SK-N-SH (cell line): Measurements from ENCODE around the gene PCDH18. TPM values are rescaled to one million over a fixed set of nuclear protein-coding genes. Genes with fewer than 3 reads are reported as not detected.

Experiments used
- CTCF ChIA-PET: fragments of 300-600, 350-600 bp; formaldehyde crosslinking; extraction: SDS; loops from one replicate; lab custom pipeline; 2021; lab: Yijun Ruan, JAX
- POLR2A ChIA-PET: fragments of 350-600 bp; sonication (Branson Sonifier 250); formaldehyde crosslinking; extraction: SDS; loops from one replicate; lab custom pipeline; 2020; ENCODE audit warnings: antibody characterized with exemption, inconsistent platforms; lab: Yijun Ruan, JAX
- DNase-seq: peaks from one replicate; pipeline ENCODE4 v3.0.0; 2012
- H2AFZ ChIP-seq: fragments of 200-600 bp; sonication (generic); 2 replicates; pipeline ENCODE4 v1.8.1; 2016; ENCODE audit warnings: antibody characterized with exemption, mild to moderate bottlenecking, low read depth
- H3F3A ChIP-seq: fragments of 200-600 bp; sonication (generic); replicated peaks from 2 replicates; pipeline ENCODE3; 2016; ENCODE audit warnings: antibody characterized with exemption, mild to moderate bottlenecking; ENCODE audit not compliant: insufficient read depth
- H3K27ac ChIP-seq, 2 experiments: fragments of 200-500 bp in 1 of 2; fragments of 200-600 bp in 1 of 2; sonication (Bioruptor generic) in 1 of 2; sonication (generic), shearing (Covaris generic) in 1 of 2; 2 replicates each; pipeline versions ENCODE4 v1.5.1 to v1.6.1; 2014 to 2016; ENCODE audit warnings: low read depth in 2 of 2, inconsistent platforms in 1 of 2, low read length in 1 of 2, mild to moderate bottlenecking in 1 of 2, mixed read lengths in 1 of 2
- H3K27me3 ChIP-seq: fragments of 200-600 bp; sonication (generic), shearing (Covaris generic); 2 replicates; pipeline ENCODE4 v1.6.1; 2016; ENCODE audit warnings: mixed run types; ENCODE audit not compliant: insufficient read depth
- H3K36me3 ChIP-seq, 2 experiments: fragments of 200-500 bp in 1 of 2; fragments of 200-600 bp in 1 of 2; sonication (Bioruptor generic) in 1 of 2; sonication (generic) in 1 of 2; replicated peaks in 1 of 2; 2 replicates each; pipeline versions ENCODE3 to v1.5.1; 2014 to 2016; ENCODE audit warnings: low read length in 1 of 2, mild to moderate bottlenecking in 1 of 2; ENCODE audit not compliant: insufficient read depth in 2 of 2, control insufficient read depth in 1 of 2
- H3K4me1 ChIP-seq, 2 experiments: fragments of 200-500 bp in 1 of 2; fragments of 200-600 bp in 1 of 2; sonication (Bioruptor generic) in 1 of 2; sonication (generic), shearing (Covaris generic) in 1 of 2; 2 replicates each; pipeline versions ENCODE4 v1.5.1 to v1.6.1; 2014 to 2016; ENCODE audit warnings: low read depth in 1 of 2, low read length in 1 of 2, mixed run types in 1 of 2; ENCODE audit not compliant: insufficient read depth in 2 of 2, control insufficient read depth in 1 of 2
- H3K4me2 ChIP-seq: fragments of 200-600 bp; sonication (generic), shearing (Covaris generic); 2 replicates; pipeline ENCODE4 v1.6.1; 2017; ENCODE audit warnings: mixed run types
- H3K4me3 ChIP-seq, 2 experiments: fragments of 200-500 bp in 1 of 2; fragments of 200-600 bp in 1 of 2; sonication (Bioruptor generic) in 1 of 2; sonication (generic), shearing (Covaris generic) in 1 of 2; 2 replicates each; pipeline versions ENCODE4 v1.5.1 to v1.8.1; 2014 to 2016; ENCODE audit warnings: low read depth in 2 of 2, inconsistent platforms in 1 of 2, low read length in 1 of 2, mild to moderate bottlenecking in 1 of 2, mixed read lengths in 1 of 2, moderate library complexity in 1 of 2
- H3K79me2 ChIP-seq: fragments of 200-600 bp; sonication (generic); 2 replicates; pipeline ENCODE4 v1.8.1; 2017; ENCODE audit warnings: mild to moderate bottlenecking; ENCODE audit not compliant: insufficient read depth
- H3K9ac ChIP-seq: fragments of 200-600 bp; sonication (generic); 2 replicates; pipeline ENCODE4 v1.6.1; 2017; ENCODE audit warnings: mixed run types
- H3K9me2 ChIP-seq: fragments of 200-600 bp; sonication (generic); 2 replicates; pipeline ENCODE4 v1.6.1; 2017; ENCODE audit warnings: mixed run types
- H3K9me3 ChIP-seq: fragments of 200-600 bp; sonication (generic); 2 replicates; pipeline ENCODE4 v1.6.1; 2017; ENCODE audit warnings: mixed run types, mild to moderate bottlenecking, moderate library complexity
- H4K20me1 ChIP-seq: fragments of 200-600 bp; sonication (generic); 2 replicates; pipeline ENCODE4 v1.6.1; 2017; ENCODE audit warnings: mild to moderate bottlenecking, mixed run types; ENCODE audit not compliant: insufficient read depth
- ELF1 ChIP-seq: IDR thresholded peaks from 2 replicates; pipeline ENCODE4 v1.4.0; 2012
- EZH2phosphoT487 ChIP-seq: fragments of 200-600 bp; sonication (generic); IDR thresholded peaks from 2 replicates; pipeline ENCODE4 v1.6.1; 2017; ENCODE audit warnings: low read depth, mixed run types, mild to moderate bottlenecking, antibody characterized with exemption, moderate library complexity, borderline replicate concordance
- FOSL2 ChIP-seq: IDR thresholded peaks from 2 replicates; pipeline ENCODE4 v1.4.0; 2012; ENCODE audit warnings: low read depth, mild to moderate bottlenecking, moderate library complexity, borderline replicate concordance
- FOXJ3 ChIP-seq: sonication (generic); formaldehyde crosslinking; IDR thresholded peaks from 2 replicates; pipeline ENCODE4 v1.5.1; 2020; ENCODE audit warnings: mild to moderate bottlenecking, missing genetic modification reagents
- GATA2 ChIP-seq: sonication (generic); formaldehyde crosslinking; IDR thresholded peaks from 2 replicates; pipeline ENCODE4 v1.5.0; 2020; ENCODE audit warnings: mild to moderate bottlenecking, missing genetic modification reagents
- IRF3 ChIP-seq: fragments of 150-350 bp; IDR thresholded peaks from 2 replicates; pipeline ENCODE4 v1.6.1; 2016; ENCODE audit warnings: mild to moderate bottlenecking, low read depth, low read length
- JUND ChIP-seq: IDR thresholded peaks from 2 replicates; pipeline ENCODE4 v1.4.0; 2012
- MAX ChIP-seq: IDR thresholded peaks from 2 replicates; pipeline ENCODE4 v1.4.0; 2012; ENCODE audit warnings: low read depth
- MEF2A ChIP-seq: IDR thresholded peaks from 2 replicates; pipeline ENCODE4 v1.4.0; 2012; ENCODE audit warnings: low read depth, borderline replicate concordance
- NFIC ChIP-seq: IDR thresholded peaks from 2 replicates; pipeline ENCODE4 v1.4.0; 2012; ENCODE audit warnings: borderline replicate concordance
- PBX3 ChIP-seq: IDR thresholded peaks from 2 replicates; pipeline ENCODE4; 2012
- POLR2AphosphoS5 ChIP-seq: IDR thresholded peaks from 2 replicates; pipeline ENCODE4 v1.6.1; 2012; ENCODE audit warnings: low read depth, low read length
- RAD21 ChIP-seq: IDR thresholded peaks from 2 replicates; pipeline ENCODE4 v1.6.1; 2012; ENCODE audit warnings: mild to moderate bottlenecking, low read length
- RCOR1 ChIP-seq: fragments of 150-350 bp; IDR thresholded peaks from 2 replicates; pipeline ENCODE4 v1.6.1; 2017; ENCODE audit warnings: antibody characterized with exemption, low read length
- REST ChIP-seq: IDR thresholded peaks from 2 replicates; pipeline ENCODE4 v1.6.1; 2012; ENCODE audit warnings: mild to moderate bottlenecking, low read depth, low read length, moderate library complexity
- RFX5 ChIP-seq: IDR thresholded peaks from 2 replicates; pipeline ENCODE4 v1.6.1; 2012; ENCODE audit warnings: mild to moderate bottlenecking, improper control_type of control experiment, low read length
- RXRA ChIP-seq: IDR thresholded peaks from 2 replicates; pipeline ENCODE4 v1.4.0; 2012; ENCODE audit warnings: low read depth, mild to moderate bottlenecking, borderline replicate concordance
- SIN3A ChIP-seq: IDR thresholded peaks from 2 replicates; pipeline ENCODE4 v1.6.1; 2012; ENCODE audit warnings: low read depth, mild to moderate bottlenecking, low read length, moderate library complexity, borderline replicate concordance
- USF1 ChIP-seq: IDR thresholded peaks from 2 replicates; pipeline ENCODE4 v1.4.0; 2012; ENCODE audit warnings: low read depth, borderline replicate concordance
- YY1 ChIP-seq: IDR thresholded peaks from 2 replicates; pipeline ENCODE4 v1.4.0; 2012; ENCODE audit warnings: low read depth, mild to moderate bottlenecking
- WGBS: methylation state at CpG from one replicate; pipeline ENCODE4 v1.1.6; 2017; ENCODE audit warnings: low lambda C conversion rate; 5-methylcytosine and 5-hydroxymethylcytosine counted together
- polyA plus RNA-seq, 3 experiments: library from polyadenylated mRNA; depleted of rRNA; stranded (reverse); fragments of >200 nt; gene quantifications; 2 replicates each; pipeline ENCODE4 v1.2.3, GENCODE V29; 2012

Gene PCDH18
- polyA plus RNA-seq, 1 of the 3 experiments (the other 2 are of a cell fraction), result 25.0 TPM

GRCh38 chr4:137572647-137573046 lies 40.4 kb upstream of the PCDH18 start:
- H3K9ac ChIP-seq, result no peak overlapping the region
- no peak for DNase-seq
- no peaks in the 10 kb centered on the region for H3K9me2 ChIP-seq
- H3K27me3 ChIP-seq, result no peaks in the 10 kb centered on the region
- H4K20me1 ChIP-seq, result no peaks in the 10 kb centered on the region
- no peaks in the 10 kb centered on the region for H3F3A ChIP-seq
- H3K36me3 ChIP-seq, result no peaks in the 10 kb centered on the region
- H3K4me2 ChIP-seq, result no peak overlapping the region
- no peak overlapping the region for H3K27ac ChIP-seq
- TF ChIP-seq MAX, result no peak
- TF ChIP-seq YY1, result no peak
- TF ChIP-seq GATA2 (CRISPR knock-in tag), result no peak
- no peak for TF ChIP-seq POLR2AphosphoS5
- no peak overlapping the region for H2AFZ ChIP-seq
- no peak overlapping the region for H3K4me3 ChIP-seq
- POLR2A ChIA-PET, result no interaction called here
- 100% methylated on average over 1 of the region's 1 CpG for WGBS
- H3K9me3 ChIP-seq, result no peaks in the 10 kb centered on the region
- H3K79me2 ChIP-seq, result no peaks in the 10 kb centered on the region
- CTCF ChIA-PET, result interaction anchor here (1.4 kb wide), 1 partner anchor 39 kb away, joined by 3 read pairs; no protein-coding TSS in a partner anchor
- H3K4me1 ChIP-seq, result no peaks in the 10 kb centered on the region; a peak in 1 of 4 replicates

GRCh38 chr4:137572163-137572562 lies 39.9 kb upstream of the PCDH18 start:
- 71% methylated on average over 2 of the region's 2 CpGs for WGBS
- TF ChIP-seq ELF1 (no peak), PBX3 (no peak), MEF2A (no peak), FOXJ3 (CRISPR knock-in tag) (no peak), RAD21 (no peak), RCOR1 (no peak), MAX (no peak), JUND (no peak), FOSL2 (no peak), IRF3 (no peak), NFIC (no peak), POLR2AphosphoS5 (no peak), EZH2phosphoT487 (no peak), YY1 (no peak), RXRA (no peak), SIN3A (no peak), RFX5 (no peak), REST (no peak), USF1 (no peak)
- no peak overlapping the region for H3K27ac ChIP-seq
- no peaks in the 10 kb centered on the region for H3K9me2 ChIP-seq
- H4K20me1 ChIP-seq, result no peaks in the 10 kb centered on the region
- no peak for DNase-seq
- no peak overlapping the region for H3K4me3 ChIP-seq
- H3K36me3 ChIP-seq, result no peaks in the 10 kb centered on the region
- no peaks in the 10 kb centered on the region for H3K9me3 ChIP-seq
- no peaks in the 10 kb centered on the region for H3K27me3 ChIP-seq
- no peak overlapping the region for H2AFZ ChIP-seq
- no peak overlapping the region for H3K9ac ChIP-seq
- POLR2A ChIA-PET, result no interaction called here
- no peaks in the 10 kb centered on the region for H3F3A ChIP-seq
- CTCF ChIA-PET, result interaction anchor here (0.7 to 1.4 kb wide), 2 partner anchors 40 to 313 kb away, joined by 3 read pairs; no protein-coding TSS in a partner anchor
- H3K79me2 ChIP-seq, result no peaks in the 10 kb centered on the region
- no peaks in the 10 kb centered on the region; a peak in 1 of 4 replicates for H3K4me1 ChIP-seq
- no peak overlapping the region for H3K4me2 ChIP-seq
